Panc1 (cell line): ENCODE results near the gene BPGM. TPM values are rescaled to one million over a fixed set of nuclear protein-coding genes. Genes with fewer than 3 reads are reported as not detected.
A peak's percentile ranks its signal among the peaks of the same experiment; 100 is the strongest.

Experiments
- ATAC-seq: fragments of 200-7000 bp; cut with Tn5 transposase; 2 replicates; pipeline ENCODE4 v1.9.1; 2020; ENCODE audit warnings: mild to moderate bottlenecking, moderate library complexity
- BruUV-seq: library from RNA; stranded (reverse); fragments of 400-500 nt; replicated peaks from 2 replicates; lab custom pipeline; 2021; lab: Mats Ljungman, UMichigan
- CTCF ChIA-PET: fragments of 300-600 bp; sonication (Branson Sonifier 250); formaldehyde crosslinking; loops from one replicate; lab custom pipeline; 2022; ENCODE audit warnings: antibody characterized with exemption; lab: Charles Lee
- POLR2A ChIA-PET: fragments of 300-600 bp; sonication (Branson Sonifier 250); formaldehyde crosslinking; loops from one replicate; lab custom pipeline; 2022; ENCODE audit warnings: antibody characterized with exemption; lab: Charles Lee
- DNase-seq: peaks from one replicate; pipeline ENCODE4 v3.0.0-alpha.2; 2010; ENCODE audit warnings: low read depth, low spot score
- H3K27ac ChIP-seq: 2 replicates; pipeline ENCODE4 v1.5.1; 2011; ENCODE audit warnings: mild to moderate bottlenecking, low read length, inconsistent platforms
- H3K27me3 ChIP-seq: fragments of 200-500 bp; sonication (Bioruptor generic); 2 replicates; pipeline ENCODE4 v1.6.0; 2014; ENCODE audit warnings: low read length, inconsistent platforms; ENCODE audit not compliant: control insufficient read depth, insufficient read depth
- H3K36me3 ChIP-seq: fragments of 200-500 bp; sonication (Bioruptor generic); 2 replicates; pipeline ENCODE4 v1.5.1; 2014; ENCODE audit warnings: inconsistent platforms, mild to moderate bottlenecking, low read length, moderate library complexity; ENCODE audit not compliant: control insufficient read depth, insufficient read depth
- H3K4me1 ChIP-seq: 2 replicates; pipeline ENCODE4 v1.5.1; 2011; ENCODE audit warnings: inconsistent platforms, mild to moderate bottlenecking, low read length, moderate library complexity; ENCODE audit not compliant: control insufficient read depth, insufficient read depth
- H3K4me3 ChIP-seq, 2 experiments: 2 replicates each; pipeline ENCODE4 v1.5.1; 2011 to 2012; ENCODE audit warnings: low read depth in 2 of 2, low read length in 2 of 2, mild to moderate bottlenecking in 2 of 2, inconsistent platforms in 1 of 2, moderate library complexity in 1 of 2
- H3K9me3 ChIP-seq: fragments of 200-500 bp; sonication (Bioruptor generic); 2 replicates; pipeline ENCODE4 v1.5.1; 2014; ENCODE audit warnings: low read depth, mild to moderate bottlenecking, inconsistent platforms, low read length, moderate library complexity; ENCODE audit not compliant: control insufficient read depth, insufficient read depth
- CTCF ChIP-seq: fragments of 450-650 bp; IDR thresholded peaks from 2 replicates; pipeline ENCODE4 v1.5.1; 2017; ENCODE audit warnings: mild to moderate bottlenecking
- POLR2AphosphoS5 ChIP-seq: IDR thresholded peaks from 2 replicates; pipeline ENCODE4 v1.6.1; 2012; ENCODE audit warnings: mild to moderate bottlenecking, low read depth, low read length, moderate library complexity
- REST ChIP-seq, 2 experiments: IDR thresholded peaks; 2 replicates each; pipeline ENCODE4 v1.6.1; 2011 to 2012; ENCODE audit warnings: low read depth in 2 of 2, control low read depth in 1 of 2, low read length in 1 of 2, mild to moderate bottlenecking in 1 of 2, moderate library complexity in 1 of 2; ENCODE audit not compliant: insufficient read depth in 1 of 2
- SIN3A ChIP-seq: IDR thresholded peaks from 2 replicates; pipeline ENCODE4 v1.6.1; 2012; ENCODE audit warnings: low read depth, mild to moderate bottlenecking, low read length, moderate library complexity, borderline replicate concordance; ENCODE audit not compliant: insufficient read depth
- TCF7L2 ChIP-seq: IDR thresholded peaks from 2 replicates; pipeline ENCODE4 v1.6.1; 2011; ENCODE audit warnings: mild to moderate bottlenecking, low read depth, low read length, inconsistent platforms
- in situ Hi-C: cut with HindIII; loops from 2 replicates; pipeline ENCODE4 v1.10.0; 2016; ENCODE audit warnings: low sequenced_read_pairs, low pct_unique_long_range_greater_than_20kb
- intact Hi-C: fragments of 100-400 bp; cut with micrococcal nuclease; formaldehyde crosslinking; loops from one replicate; pipeline ENCODE4 v1.10.0; 2022; ENCODE audit not compliant: unreplicated experiment
- total RNA-seq: library from RNA; stranded (reverse); gene quantifications from one replicate; pipeline ENCODE4 v1.2.1, GENCODE V29; 2021; ENCODE audit not compliant: unreplicated experiment

The BPGM gene
- total RNA-seq, 1 experiment from 2014 or later = 10.7 TPM

GRCh38 chr7:134699899-134700298 lies 53.2 kb downstream of the BPGM start:
- ATAC-seq (no peak), DNase-seq (no peak)
- ChIA-PET POLR2A (no interaction called here), CTCF (no interaction called here)
- no peaks in the 10 kb centered on the region for H3K9me3 ChIP-seq
- intact Hi-C loops (loop anchor here (5.0 kb wide), 1 partner anchor 68 kb away; no protein-coding TSS in a partner anchor), in situ Hi-C loops (no loop called here)
- no peaks in the 10 kb centered on the region for H3K36me3 ChIP-seq
- TF ChIP-seq SIN3A = no peak
- TF ChIP-seq TCF7L2 = no peak
- no peak for TF ChIP-seq REST (IDR thresholded peaks at IDR 0.05; ENCODE audit: insufficient read depth in 1 of 2, low read depth in 2 of 2, low read length in 1 of 2)
- no peak for TF ChIP-seq CTCF
- TF ChIP-seq POLR2AphosphoS5 = no peak
- no TSS peak for BruUV-seq
- H3K27ac ChIP-seq = no peak overlapping the region
- no peak overlapping the region for H3K4me3 ChIP-seq
- peaks cover 2% of the 10 kb centered on the region for H3K27me3 ChIP-seq
- no peaks in the 10 kb centered on the region for H3K4me1 ChIP-seq

- peaks cover 2% of the 10 kb centered on the region for H3K27me3 ChIP-seq
- H3K4me3 ChIP-seq = no peak overlapping the region
- H3K4me1 ChIP-seq = no peaks in the 10 kb centered on the region
- CTCF ChIA-PET = interaction anchor here (0.6 to 1.0 kb wide), 2 partner anchors 54 to 540 kb away, joined by 3 to 10 read pairs; no protein-coding TSS in a partner anchor
- ATAC-seq (peak; percentile 56; the same call in 1 of the 2 replicates), DNase-seq (no peak)
- POLR2A ChIA-PET = no interaction called here
- intact Hi-C loops = loop anchor here (5.0 kb wide), 1 partner anchor 69 kb away; no protein-coding TSS in a partner anchor
- no TSS peak for BruUV-seq
- H3K27ac ChIP-seq = no peak overlapping the region
- H3K9me3 ChIP-seq = no peaks in the 10 kb centered on the region
- no peaks in the 10 kb centered on the region for H3K36me3 ChIP-seq
- TF ChIP-seq POLR2AphosphoS5 (no peak), SIN3A (no peak), TCF7L2 (no peak), CTCF (peak; percentile 64), REST (IDR thresholded peaks at IDR 0.05; ENCODE audit: insufficient read depth in 1 of 2, low read depth in 2 of 2, low read length in 1 of 2) (no peak)
- in situ Hi-C loops = no loop called here
These were observed 54.6 kb downstream of the BPGM start for GRCh38 chr7:134701272-134701671.
